ENCODE measurements around the gene ASB2. TPM values are rescaled to one million over a fixed set of nuclear protein-coding genes. Genes with fewer than 3 reads are reported as not detected.

The ASB2 gene
- total and polyA plus RNA-seq, 2 of the 4 experiments (the other 2 are of a cell fraction) = 0.54 to 0.77 TPM

- H4K5ac ChIP-seq (ENCODE audit: low read depth, low read length) = no peak overlapping the region
- no peaks in the 10 kb centered on the region for H4K20me1 ChIP-seq (ENCODE audit: insufficient read depth, low read length)
- no peak overlapping the region for H2BK20ac ChIP-seq (ENCODE audit: low read depth, low read length)
- H3K27me3 ChIP-seq (ENCODE audit: control insufficient read depth, insufficient read depth, low read length) = 0 out of 2 replicates have a peak, but pooled peaks cover 3% of the 10 kb centered on the region
- dilution Hi-C loops (cut with HindIII; ENCODE audit: low sequenced_read_pairs, unreplicated experiment) = no loop called here
- H3K23ac ChIP-seq (ENCODE audit: low read depth, low read length) = no peak overlapping the region
- H3K14ac ChIP-seq (replicated peaks; ENCODE audit: low read depth, low read length) = no peak overlapping the region
- H2BK5ac ChIP-seq (ENCODE audit: low read depth, low read length, poor library complexity, severe bottlenecking) = no peak overlapping the region
- no peak overlapping the region for H2AFZ ChIP-seq (replicated peaks; ENCODE audit: low read length, poor library complexity)
- ATAC-seq (ENCODE audit: low read depth) (no peak), DNase-seq (no peak)
- H3K56ac ChIP-seq (ENCODE audit: extremely low read depth, insufficient read depth, low read length) = no peak overlapping the region
- H3K4me1 ChIP-seq (ENCODE audit: control insufficient read depth, insufficient read depth, low read length) = no peaks in the 10 kb centered on the region
- no peak overlapping the region for H2BK15ac ChIP-seq (ENCODE audit: low read depth, low read length)
- TF ChIP-seq CEBPB (IDR thresholded peaks at IDR 0.05; ENCODE audit: low read depth, low read length) (no peak), NFE2L2 (IDR thresholded peaks at IDR 0.05; ENCODE audit: low read depth, low read length) (no peak), RAD21 (IDR thresholded peaks at IDR 0.05; ENCODE audit: low read length) (no peak), SMC3 (IDR thresholded peaks at IDR 0.05; ENCODE audit: low read depth, low read length) (no peak), MAZ (IDR thresholded peaks at IDR 0.05; ENCODE audit: borderline replicate concordance, low read depth, low read length) (no peak), MXI1 (IDR thresholded peaks at IDR 0.05; ENCODE audit: borderline replicate concordance, low read depth, low read length) (no peak), BHLHE40 (IDR thresholded peaks at IDR 0.05; ENCODE audit: low read depth, low read length) (no peak), POLR2A (IDR thresholded peaks at IDR 0.05; ENCODE audit: low read depth, low read length) (no peak), CHD1 (IDR thresholded peaks at IDR 0.05; ENCODE audit: low read depth, low read length) (no peak), MAFK (IDR thresholded peaks at IDR 0.05; ENCODE audit: low read depth, low read length) (no peak), FOS (IDR thresholded peaks at IDR 0.05; ENCODE audit: low read depth, low read length) (no peak), RCOR1 (IDR thresholded peaks at IDR 0.05; ENCODE audit: insufficient replicate concordance, low read length) (no peak)
- TF ChIP-seq, protein P1, sequence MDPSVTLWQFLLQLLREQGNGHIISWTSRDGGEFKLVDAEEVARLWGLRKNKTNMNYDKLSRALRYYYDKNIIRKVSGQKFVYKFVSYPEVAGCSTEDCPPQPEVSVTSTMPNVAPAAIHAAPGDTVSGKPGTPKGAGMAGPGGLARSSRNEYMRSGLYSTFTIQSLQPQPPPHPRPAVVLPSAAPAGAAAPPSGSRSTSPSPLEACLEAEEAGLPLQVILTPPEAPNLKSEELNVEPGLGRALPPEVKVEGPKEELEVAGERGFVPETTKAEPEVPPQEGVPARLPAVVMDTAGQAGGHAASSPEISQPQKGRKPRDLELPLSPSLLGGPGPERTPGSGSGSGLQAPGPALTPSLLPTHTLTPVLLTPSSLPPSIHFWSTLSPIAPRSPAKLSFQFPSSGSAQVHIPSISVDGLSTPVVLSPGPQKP (IDR thresholded peaks at IDR 0.05; ENCODE audit: borderline replicate concordance, low read depth, low read length) = no peak
- TF ChIP-seq, protein P2, sequence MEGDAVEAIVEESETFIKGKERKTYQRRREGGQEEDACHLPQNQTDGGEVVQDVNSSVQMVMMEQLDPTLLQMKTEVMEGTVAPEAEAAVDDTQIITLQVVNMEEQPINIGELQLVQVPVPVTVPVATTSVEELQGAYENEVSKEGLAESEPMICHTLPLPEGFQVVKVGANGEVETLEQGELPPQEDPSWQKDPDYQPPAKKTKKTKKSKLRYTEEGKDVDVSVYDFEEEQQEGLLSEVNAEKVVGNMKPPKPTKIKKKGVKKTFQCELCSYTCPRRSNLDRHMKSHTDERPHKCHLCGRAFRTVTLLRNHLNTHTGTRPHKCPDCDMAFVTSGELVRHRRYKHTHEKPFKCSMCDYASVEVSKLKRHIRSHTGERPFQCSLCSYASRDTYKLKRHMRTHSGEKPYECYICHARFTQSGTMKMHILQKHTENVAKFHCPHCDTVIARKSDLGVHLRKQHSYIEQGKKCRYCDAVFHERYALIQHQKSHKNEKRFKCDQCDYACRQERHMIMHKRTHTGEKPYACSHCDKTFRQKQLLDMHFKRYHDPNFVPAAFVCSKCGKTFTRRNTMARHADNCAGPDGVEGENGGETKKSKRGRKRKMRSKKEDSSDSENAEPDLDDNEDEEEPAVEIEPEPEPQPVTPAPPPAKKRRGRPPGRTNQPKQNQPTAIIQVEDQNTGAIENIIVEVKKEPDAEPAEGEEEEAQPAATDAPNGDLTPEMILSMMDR (conservative IDR thresholded peaks at IDR 0.05; ENCODE audit: low read depth, low read length) = no peak
- no peaks in the 10 kb centered on the region for H3K9me1 ChIP-seq (ENCODE audit: insufficient read depth, low read length)
- CTCF ChIA-PET = no interaction called here
- H3K9ac ChIP-seq (ENCODE audit: low read depth, low read length) = no peak overlapping the region
- no peaks in the 10 kb centered on the region for H3K36me3 ChIP-seq (ENCODE audit: control insufficient read depth, insufficient read depth, low read length)
- H3K79me1 ChIP-seq (ENCODE audit: low read depth in 1 of 2, low read length in 2 of 2) = no peaks in the 10 kb centered on the region
- H2AK9ac ChIP-seq (replicated peaks; ENCODE audit: low read depth, low read length, poor library complexity) = no peak overlapping the region
- no CpG with 5 or more reads among the region's 3 CpGs for whole genome bisulfite sequencing, 2 experiments (ENCODE audit: extremely low coverage in 2 of 2, insufficient read length in 1 of 2)
- no peak overlapping the region for H4K91ac ChIP-seq (ENCODE audit: insufficient read depth, low read depth, low read length)
- H3K4me2 ChIP-seq (ENCODE audit: low read depth, low read length) = no peak overlapping the region
- peaks cover 7% of the 10 kb centered on the region for H3K9me3 ChIP-seq (ENCODE audit: control insufficient read depth, insufficient read depth, low read length)
- in situ Hi-C loops (cut with MboI; ENCODE audit: low sequenced_read_pairs) = no loop called here
- no peak overlapping the region for H4K8ac ChIP-seq (ENCODE audit: low read depth in 2 of 2, low read length in 2 of 2)
- no peak overlapping the region for H3K18ac ChIP-seq (ENCODE audit: low read depth, low read length)
- H3K27ac ChIP-seq (ENCODE audit: insufficient read depth, low read length) = no peak overlapping the region
- POLR2A ChIA-PET (ENCODE audit: unreplicated experiment) = no interaction called here
- BruUV-seq (replicated peaks) = no TSS peak
- intact Hi-C loops (cut with micrococcal nuclease) = no loop called here
- no peak overlapping the region for H3K4ac ChIP-seq (ENCODE audit: low read depth, low read length)
- no peak overlapping the region for H3K4me3 ChIP-seq (ENCODE audit: insufficient read depth, low read depth, low read length)
- no peak overlapping the region for H2AK5ac ChIP-seq (ENCODE audit: low read depth, low read length)
- H2BK120ac ChIP-seq (ENCODE audit: low read depth, low read length) = no peak overlapping the region
Observed at GRCh38 chr14:93916498-93916897, 59.9 kb downstream of the ASB2 start.

Measured in IMR-90 (cell line).